H9 (cell line): ENCODE results near the gene HSPBP1. TPM values are rescaled to one million over a fixed set of nuclear protein-coding genes. Genes with fewer than 3 reads are reported as not detected.

Source experiments
- DNase-seq: peaks from one replicate; pipeline ENCODE4 v3.0.0-alpha.2; 2017
- H2AFZ ChIP-seq: one replicate; pipeline ENCODE4 v1.6.1; 2013; ENCODE audit warnings: mild to moderate bottlenecking, low read length, control low read depth, moderate library complexity
- H2AK5ac ChIP-seq: 2 replicates; pipeline ENCODE4 v1.6.1; 2013; ENCODE audit warnings: low read length, control low read depth, mixed read lengths; ENCODE audit not compliant: insufficient read length
- H2BK120ac ChIP-seq: one replicate; pipeline ENCODE4 v1.6.1; 2013; ENCODE audit warnings: low read depth, mild to moderate bottlenecking, low read length, control low read depth, inconsistent platforms; ENCODE audit not compliant: poor library complexity, severe bottlenecking
- H2BK12ac ChIP-seq: 2 replicates; pipeline ENCODE4 v1.6.1; 2013; ENCODE audit warnings: low read length, control low read depth, mixed read lengths, low read depth; ENCODE audit not compliant: insufficient read length
- H2BK15ac ChIP-seq: 2 replicates; pipeline ENCODE4 v1.6.1; 2013; ENCODE audit warnings: low read depth, low read length, control low read depth
- H2BK20ac ChIP-seq: one replicate; pipeline ENCODE4 v1.6.1; 2013; ENCODE audit warnings: low read depth, mild to moderate bottlenecking, low read length, control low read depth, inconsistent platforms; ENCODE audit not compliant: poor library complexity, severe bottlenecking
- H2BK5ac ChIP-seq: 2 replicates; pipeline ENCODE4 v1.6.1; 2013; ENCODE audit warnings: low read length, control low read depth, mixed read lengths; ENCODE audit not compliant: insufficient read length
- H3K14ac ChIP-seq: 2 replicates; pipeline ENCODE4 v1.6.1; 2013; ENCODE audit warnings: low read length, control low read depth; ENCODE audit not compliant: insufficient read depth
- H3K18ac ChIP-seq: 2 replicates; pipeline ENCODE4 v1.6.1; 2013; ENCODE audit warnings: low read depth, mild to moderate bottlenecking, mixed read lengths, low read length, control low read depth; ENCODE audit not compliant: insufficient read length
- H3K23ac ChIP-seq: 2 replicates; pipeline ENCODE4 v1.6.1; 2013; ENCODE audit warnings: low read length, control low read depth, mixed read lengths, low read depth; ENCODE audit not compliant: insufficient read length
- H3K23me2 ChIP-seq: 2 replicates; pipeline ENCODE4 v1.6.1; 2013; ENCODE audit warnings: low read depth, mild to moderate bottlenecking, mixed read lengths, low read length, control low read depth; ENCODE audit not compliant: insufficient read length, poor library complexity, severe bottlenecking
- H3K27ac ChIP-seq: 2 replicates; pipeline ENCODE4 v1.5.1; 2013; ENCODE audit warnings: low read length, control low read depth, mixed read lengths, low read depth; ENCODE audit not compliant: insufficient read length
- H3K27me3 ChIP-seq: 2 replicates; pipeline ENCODE4 v1.6.1; 2013; ENCODE audit warnings: low read length, control low read depth, inconsistent platforms; ENCODE audit not compliant: insufficient read depth
- H3K4ac ChIP-seq: 2 replicates; pipeline ENCODE4 v1.6.1; 2013; ENCODE audit warnings: low read depth, mild to moderate bottlenecking, control low read depth, inconsistent platforms, low read length, moderate library complexity
- H3K4me1 ChIP-seq: 2 replicates; pipeline ENCODE4 v1.6.1; 2013; ENCODE audit warnings: low read length, control low read depth, inconsistent platforms; ENCODE audit not compliant: insufficient read depth
- H3K4me2 ChIP-seq: 2 replicates; pipeline ENCODE4 v1.6.1; 2013; ENCODE audit warnings: low read length, control low read depth, mixed read lengths; ENCODE audit not compliant: insufficient read length, insufficient read depth
- H3K56ac ChIP-seq: 2 replicates; pipeline ENCODE4 v1.6.1; 2013; ENCODE audit warnings: low read depth, mild to moderate bottlenecking, mixed read lengths, low read length, control low read depth; ENCODE audit not compliant: insufficient read length
- H3K79me1 ChIP-seq: 2 replicates; pipeline ENCODE4 v1.6.1; 2013; ENCODE audit warnings: low read depth, mild to moderate bottlenecking, moderate library complexity, low read length, control low read depth, inconsistent platforms; ENCODE audit not compliant: insufficient read depth, poor library complexity, severe bottlenecking
- H3K79me2 ChIP-seq: 2 replicates; pipeline ENCODE4 v1.6.1; 2013; ENCODE audit warnings: low read length, control low read depth, inconsistent platforms; ENCODE audit not compliant: insufficient read depth
- H3K9ac ChIP-seq: 2 replicates; pipeline ENCODE4 v1.6.1; 2013; ENCODE audit warnings: low read length, control low read depth, mixed read lengths; ENCODE audit not compliant: insufficient read length; ENCODE audit errors: extremely low read depth
- H3K9me3 ChIP-seq: one replicate; pipeline ENCODE4 v1.6.1; 2013; ENCODE audit warnings: low read depth, low read length, inconsistent platforms; ENCODE audit not compliant: control insufficient read depth
- H3T11ph ChIP-seq: one replicate; pipeline ENCODE4 v1.6.1; 2013; ENCODE audit warnings: mild to moderate bottlenecking, low read length, control low read depth, inconsistent platforms
- H4K20me1 ChIP-seq: one replicate; pipeline ENCODE4 v1.6.1; 2013; ENCODE audit not compliant: control insufficient read depth, insufficient read length, insufficient read depth
- H4K5ac ChIP-seq: 2 replicates; pipeline ENCODE4 v1.6.1; 2013; ENCODE audit warnings: low read depth, mild to moderate bottlenecking, mixed read lengths, low read length, control low read depth; ENCODE audit not compliant: insufficient read length
- H4K8ac ChIP-seq: replicated peaks from 2 replicates; pipeline ENCODE4 v1.6.1; 2013; ENCODE audit warnings: low read length, control low read depth, mixed read lengths, low read depth; ENCODE audit not compliant: insufficient read length
- H4K91ac ChIP-seq: 2 replicates; pipeline ENCODE4 v1.6.1; 2013; ENCODE audit warnings: low read depth, mild to moderate bottlenecking, moderate library complexity, mixed read lengths, low read length, control low read depth; ENCODE audit not compliant: insufficient read length
- H3K27ac Mint-ChIP-seq, 3 experiments: 2 replicates in 2 of 3; 3 replicates in 1 of 3; pipeline ENCODE4 v1.8.0; 2020 to 2021; ENCODE audit warnings: mixed read lengths in 3 of 3, mild to moderate bottlenecking in 1 of 3, moderate library complexity in 1 of 3
- H3K27me3 Mint-ChIP-seq: 2 replicates; pipeline ENCODE4 v1.8.0; 2021; ENCODE audit warnings: low read depth, mild to moderate bottlenecking, moderate library complexity, mixed read lengths
- H3K36me3 Mint-ChIP-seq, 3 experiments: 2 replicates in 2 of 3; 3 replicates in 1 of 3; pipeline ENCODE4 v1.8.0; 2020 to 2021; ENCODE audit warnings: low read depth in 3 of 3, mixed read lengths in 3 of 3; ENCODE audit not compliant: insufficient read depth in 1 of 3
- H3K4me1 Mint-ChIP-seq, 2 experiments: 2 replicates each; pipeline ENCODE4 v1.8.0; 2020; ENCODE audit warnings: mixed read lengths in 2 of 2
- H3K4me3 Mint-ChIP-seq, 2 experiments: 2 replicates in 1 of 2; 3 replicates in 1 of 2; pipeline ENCODE4 v1.8.0; 2020 to 2021; ENCODE audit warnings: mild to moderate bottlenecking in 2 of 2, mixed read lengths in 2 of 2, moderate library complexity in 1 of 2
- H3K9me3 Mint-ChIP-seq, 2 experiments: 2 replicates in 1 of 2; 3 replicates in 1 of 2; pipeline ENCODE4 v1.8.0; 2020; ENCODE audit warnings: mild to moderate bottlenecking in 2 of 2, mixed read lengths in 2 of 2, moderate library complexity in 1 of 2
- WGBS: extraction: QIAGEN DNeasy Blood & Tissue Kit; methylation state at CpG from one replicate; pipeline ENCODE4 v1.1.7; 2013; ENCODE audit warnings: missing lambda C conversion rate, low lambda C conversion rate, mixed read lengths; ENCODE audit not compliant: insufficient read length; ENCODE audit errors: extremely low coverage; 5-methylcytosine and 5-hydroxymethylcytosine counted together
- total RNA-seq: library from RNA; stranded (reverse); gene quantifications from 2 replicates; pipeline ENCODE4 v1.2.1, GENCODE V29; 2021
- TF ChIP-seq, protein P1 (sequence below): fragments of 200-600 bp; sonication (generic); conservative IDR thresholded peaks from 3 replicates; pipeline ENCODE4 v1.8.0; 2021; ENCODE audit warnings: antibody characterized with exemption, mild to moderate bottlenecking

HSPBP1 gene
- total RNA-seq, 1 experiment from 2014 or later = 47.4 TPM

DNA sequence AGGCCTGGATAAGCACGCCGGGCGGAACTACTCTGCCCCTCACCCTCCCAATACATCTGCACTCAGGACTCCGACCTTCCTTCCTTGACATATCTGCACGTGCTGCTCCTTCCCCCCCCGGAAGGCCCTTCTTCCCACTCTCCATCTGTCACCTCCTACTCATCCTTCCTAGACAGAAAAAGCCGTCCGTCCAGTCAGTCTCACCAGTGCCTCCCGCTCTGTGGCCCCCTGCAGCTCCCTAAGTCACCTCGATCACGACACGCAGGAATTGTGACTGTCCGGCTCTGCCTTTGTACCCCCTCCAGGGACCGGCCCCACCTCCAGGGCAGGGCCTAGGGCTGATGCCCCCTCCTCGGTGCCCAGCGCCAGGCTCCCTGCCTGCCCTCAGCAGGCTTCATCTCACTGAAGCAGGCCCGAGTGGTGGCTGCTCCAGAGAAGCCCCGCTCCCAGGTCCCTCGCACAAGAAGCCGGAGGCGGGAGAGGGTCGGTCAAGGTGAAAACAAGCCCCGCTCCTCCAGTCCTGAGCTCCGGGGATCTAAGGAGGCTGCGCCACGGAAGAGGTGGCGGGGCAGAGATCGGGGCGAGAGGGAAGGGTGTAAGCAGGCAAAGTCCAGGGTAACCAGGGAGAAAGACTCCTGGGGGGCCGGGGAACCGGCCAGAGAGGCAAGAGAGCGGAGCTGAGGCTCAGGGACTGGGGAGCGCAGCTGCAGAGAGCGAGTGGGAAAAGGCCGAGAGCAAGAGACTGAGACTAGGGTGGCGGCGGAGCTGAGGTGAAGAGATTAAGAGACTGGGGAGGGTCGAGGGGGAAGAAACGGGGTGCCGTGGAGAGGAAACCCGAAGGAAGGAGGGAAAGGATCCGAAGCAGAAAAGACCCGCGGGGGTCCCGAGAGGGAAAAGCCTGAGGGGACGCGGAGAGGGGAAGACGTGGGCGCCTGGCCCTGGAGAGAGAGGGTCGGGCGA lies 22.2 kb downstream of the HSPBP1 start:
- no peak overlapping the region for H4K5ac ChIP-seq
- H3K79me1 ChIP-seq = peaks cover 18% of the 10 kb centered on the region
- peaks cover 45% of the 10 kb centered on the region; the same call in 1 of the 2 replicates for H3K79me2 ChIP-seq
- H3K27ac Mint-ChIP-seq = peak overlapping the region in 2 of 3 experiments; percentile 90 to 93; a peak in 6 of 7 replicates
- no peaks in the 10 kb centered on the region for H3K9me3 Mint-ChIP-seq
- H2BK20ac ChIP-seq = no peak overlapping the region
- peaks cover 9% of the 10 kb centered on the region for H3K23me2 ChIP-seq
- H3K9ac ChIP-seq = peak overlapping the region; percentile 42
- peak overlapping the region; percentile 80 for H3K4me2 ChIP-seq
- no peaks in the 10 kb centered on the region; the same call in 1 of the 2 replicates for H3K27me3 Mint-ChIP-seq
- H3K4me1 ChIP-seq = peaks cover 12% of the 10 kb centered on the region; the same call in 1 of the 2 replicates
- no peaks in the 10 kb centered on the region for H3K9me3 ChIP-seq
- no peak overlapping the region for H2BK12ac ChIP-seq
- H3K14ac ChIP-seq = peak overlapping the region; percentile 3; the same call in 1 of the 2 replicates
- H3K18ac ChIP-seq = no peak overlapping the region
- H4K20me1 ChIP-seq = peaks cover 3% of the 10 kb centered on the region
- peaks cover 45 to 56% of the 10 kb centered on the region in 2 experiments for H3K4me1 Mint-ChIP-seq
- H2AFZ ChIP-seq = no peak overlapping the region
- no peak overlapping the region for H3T11ph ChIP-seq
- no peak for DNase-seq
- no peak overlapping the region for H3K23ac ChIP-seq
- no peak overlapping the region for H2BK5ac ChIP-seq
- WGBS = no CpG with 5 or more reads among the region's 51 CpGs
- H3K4ac ChIP-seq = no peak overlapping the region
- no peak overlapping the region for H2BK120ac ChIP-seq
- H3K4me3 Mint-ChIP-seq = peak overlapping the region; percentile 97 to 99
- H4K8ac ChIP-seq = no peak overlapping the region
- no peak overlapping the region for H3K27ac ChIP-seq
- H4K91ac ChIP-seq = no peak overlapping the region
- H3K56ac ChIP-seq = no peak overlapping the region
- H3K36me3 Mint-ChIP-seq = peaks cover 5 to 10% (median 9%) of the 10 kb centered on the region in 3 experiments; a peak in 6 of 7 replicates
- TF ChIP-seq, protein P1, sequence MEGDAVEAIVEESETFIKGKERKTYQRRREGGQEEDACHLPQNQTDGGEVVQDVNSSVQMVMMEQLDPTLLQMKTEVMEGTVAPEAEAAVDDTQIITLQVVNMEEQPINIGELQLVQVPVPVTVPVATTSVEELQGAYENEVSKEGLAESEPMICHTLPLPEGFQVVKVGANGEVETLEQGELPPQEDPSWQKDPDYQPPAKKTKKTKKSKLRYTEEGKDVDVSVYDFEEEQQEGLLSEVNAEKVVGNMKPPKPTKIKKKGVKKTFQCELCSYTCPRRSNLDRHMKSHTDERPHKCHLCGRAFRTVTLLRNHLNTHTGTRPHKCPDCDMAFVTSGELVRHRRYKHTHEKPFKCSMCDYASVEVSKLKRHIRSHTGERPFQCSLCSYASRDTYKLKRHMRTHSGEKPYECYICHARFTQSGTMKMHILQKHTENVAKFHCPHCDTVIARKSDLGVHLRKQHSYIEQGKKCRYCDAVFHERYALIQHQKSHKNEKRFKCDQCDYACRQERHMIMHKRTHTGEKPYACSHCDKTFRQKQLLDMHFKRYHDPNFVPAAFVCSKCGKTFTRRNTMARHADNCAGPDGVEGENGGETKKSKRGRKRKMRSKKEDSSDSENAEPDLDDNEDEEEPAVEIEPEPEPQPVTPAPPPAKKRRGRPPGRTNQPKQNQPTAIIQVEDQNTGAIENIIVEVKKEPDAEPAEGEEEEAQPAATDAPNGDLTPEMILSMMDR = no peak
- H2AK5ac ChIP-seq = no peak overlapping the region
- H2BK15ac ChIP-seq = no peak overlapping the region
- no peaks in the 10 kb centered on the region for H3K27me3 ChIP-seq
